H1 (cell line): ENCODE data around the gene NDUFAF3. TPM values are rescaled to one million over a fixed set of nuclear protein-coding genes. Genes with fewer than 3 reads are reported as not detected.

ENCODE experiments used
- CTCF ChIA-PET: fragments of 300-600 bp; sonication (Branson Sonifier 250); formaldehyde crosslinking; loops from one replicate; lab custom pipeline; 2021; ENCODE audit not compliant: partially characterized antibody; lab: Charles Lee
- POLR2A ChIA-PET: fragments of 300-600 bp; sonication (Branson Sonifier 250); formaldehyde crosslinking; loops from one replicate; lab custom pipeline; 2021; ENCODE audit warnings: inconsistent platforms; ENCODE audit not compliant: partially characterized antibody; lab: Charles Lee
- DNase-seq, 2 experiments: peaks; one replicate each; pipeline versions ENCODE4 v3.0.0 to v3.0.0-alpha.2; 2010 to 2022; ENCODE audit warnings: low spot score in 2 of 2, low read depth in 1 of 2, mixed read lengths in 1 of 2
- FAIRE-seq: peaks from 2 replicates; lab custom pipeline; 2011; peaks lifted over from hg19 to GRCh38; lab: Jason Lieb, UNC
- H2AFZ ChIP-seq: 2 replicates; pipeline ENCODE4 v1.8.1; 2012; ENCODE audit warnings: low read length, inconsistent platforms
- H2AK5ac ChIP-seq: 2 replicates; pipeline ENCODE4 v1.6.1; 2013; ENCODE audit warnings: low read depth, low read length
- H2BK120ac ChIP-seq: replicated peaks from 2 replicates; pipeline ENCODE3; 2013; ENCODE audit warnings: low read depth, low read length, inconsistent platforms
- H2BK12ac ChIP-seq: 2 replicates; pipeline ENCODE4 v1.6.1; 2013; ENCODE audit warnings: low read depth, low read length
- H2BK15ac ChIP-seq: 2 replicates; pipeline ENCODE4 v1.6.1; 2013; ENCODE audit warnings: low read length
- H2BK20ac ChIP-seq: 2 replicates; pipeline ENCODE4 v1.6.1; 2013; ENCODE audit warnings: low read length
- H2BK5ac ChIP-seq: 2 replicates; pipeline ENCODE4 v1.6.1; 2013; ENCODE audit warnings: low read depth, low read length
- H3K14ac ChIP-seq: 2 replicates; pipeline ENCODE4 v1.6.1; 2013; ENCODE audit warnings: inconsistent platforms; ENCODE audit not compliant: insufficient read length
- H3K18ac ChIP-seq: 2 replicates; pipeline ENCODE4 v1.6.1; 2013; ENCODE audit warnings: low read length; ENCODE audit errors: extremely low read depth
- H3K23ac ChIP-seq: 2 replicates; pipeline ENCODE4 v1.6.1; 2013; ENCODE audit warnings: inconsistent platforms; ENCODE audit not compliant: insufficient read length
- H3K23me2 ChIP-seq: 2 replicates; pipeline ENCODE4 v1.6.1; 2013; ENCODE audit warnings: low read depth, low read length
- H3K27ac ChIP-seq: 2 replicates; pipeline ENCODE4 v1.6.1; 2011; ENCODE audit warnings: low read depth, low read length, inconsistent platforms
- H3K27me3 ChIP-seq, 4 experiments: replicated peaks in 1 of 4; 1 replicate in 1 of 4; 2 replicates in 3 of 4; pipeline versions ENCODE4 v1.6.1 to v1.8.1; 2011 to 2013; ENCODE audit warnings: low read length in 3 of 4, mild to moderate bottlenecking in 3 of 4, inconsistent platforms in 2 of 4, mixed read lengths in 2 of 4, moderate library complexity in 1 of 4; ENCODE audit not compliant: control insufficient read depth in 3 of 4, insufficient read depth in 3 of 4; ENCODE audit errors: extremely low read depth in 1 of 4
- H3K36me3 ChIP-seq, 4 experiments: 2 replicates each; pipeline versions ENCODE4 v1.6.1 to v1.8.1; 2011 to 2013; ENCODE audit warnings: mild to moderate bottlenecking in 4 of 4, low read length in 3 of 4, moderate library complexity in 2 of 4, control low read depth in 1 of 4, inconsistent platforms in 1 of 4; ENCODE audit not compliant: insufficient read depth in 4 of 4, control insufficient read depth in 2 of 4
- H3K4ac ChIP-seq: replicated peaks from 2 replicates; pipeline ENCODE3; 2013; ENCODE audit warnings: low read length, low read depth, mixed read lengths, inconsistent platforms; ENCODE audit not compliant: insufficient read length
- H3K4me1 ChIP-seq, 4 experiments: replicated peaks in 1 of 4; 1 replicate in 1 of 4; 2 replicates in 3 of 4; pipeline versions ENCODE4 v1.6.1 to v1.8.1; 2011 to 2013; ENCODE audit warnings: low read length in 3 of 4, inconsistent platforms in 2 of 4, mixed read lengths in 1 of 4; ENCODE audit not compliant: insufficient read depth in 4 of 4, control insufficient read depth in 3 of 4
- H3K4me2 ChIP-seq, 2 experiments: 2 replicates each; pipeline versions ENCODE4 v1.6.1 to v1.8.1; 2011 to 2013; ENCODE audit warnings: low read depth in 2 of 2, low read length in 2 of 2, control low read depth in 1 of 2, inconsistent platforms in 1 of 2, mild to moderate bottlenecking in 1 of 2; ENCODE audit not compliant: insufficient read depth in 1 of 2
- H3K4me3 ChIP-seq, 4 experiments: fragments of 200-600, 300-600 bp in 1 of 4; sonication (generic), shearing (Covaris generic), sonication (Bioruptor Twin) in 1 of 4; 2 replicates each; pipeline versions ENCODE4 v1.5.1 to v1.8.1; 2011 to 2016; ENCODE audit warnings: low read length in 4 of 4, low read depth in 3 of 4, control low read depth in 2 of 4, inconsistent platforms in 2 of 4, mild to moderate bottlenecking in 2 of 4, mixed read lengths in 1 of 4, moderate library complexity in 1 of 4; ENCODE audit not compliant: insufficient read depth in 2 of 4; ENCODE audit errors: extremely low read depth in 1 of 4
- H3K56ac ChIP-seq: replicated peaks from 2 replicates; pipeline ENCODE3; 2013; ENCODE audit warnings: low read depth, mild to moderate bottlenecking, mixed read lengths, low read length, inconsistent platforms; ENCODE audit not compliant: insufficient read length
- H3K79me1 ChIP-seq: 2 replicates; pipeline ENCODE4 v1.6.1; 2013; ENCODE audit warnings: low read depth, low read length, control low read depth
- H3K79me2 ChIP-seq, 2 experiments: 2 replicates each; pipeline versions ENCODE4 v1.6.1 to v1.8.1; 2012 to 2013; ENCODE audit warnings: low read length in 2 of 2, mild to moderate bottlenecking in 2 of 2, inconsistent platforms in 1 of 2; ENCODE audit not compliant: insufficient read depth in 2 of 2, control insufficient read depth in 1 of 2
- H3K9ac ChIP-seq, 4 experiments: replicated peaks in 1 of 4; 1 replicate in 1 of 4; 2 replicates in 3 of 4; pipeline versions ENCODE4 v1.6.1 to v1.8.1; 2011 to 2013; ENCODE audit warnings: low read depth in 3 of 4, low read length in 3 of 4, control low read depth in 2 of 4, mild to moderate bottlenecking in 2 of 4, moderate library complexity in 2 of 4, inconsistent platforms in 1 of 4; ENCODE audit errors: extremely low read depth in 1 of 4
- H3K9me3 ChIP-seq, 2 experiments: 2 replicates each; pipeline versions ENCODE4 v1.6.1 to v1.8.1; 2012 to 2013; ENCODE audit warnings: mild to moderate bottlenecking in 2 of 2, moderate library complexity in 2 of 2, control low read depth in 1 of 2, inconsistent platforms in 1 of 2, low read depth in 1 of 2, low read length in 1 of 2, mixed read lengths in 1 of 2; ENCODE audit not compliant: insufficient read depth in 2 of 2
- H4K20me1 ChIP-seq, 2 experiments: replicated peaks in 1 of 2; 2 replicates each; pipeline versions ENCODE3 to v1.8.1; 2011 to 2013; ENCODE audit warnings: inconsistent platforms in 2 of 2, low read length in 2 of 2, mild to moderate bottlenecking in 1 of 2; ENCODE audit not compliant: insufficient read depth in 2 of 2, control insufficient read depth in 1 of 2
- H4K5ac ChIP-seq: 2 replicates; pipeline ENCODE4 v1.6.1; 2013; ENCODE audit warnings: low read length, low read depth, mixed read lengths, inconsistent platforms; ENCODE audit not compliant: insufficient read length
- H4K8ac ChIP-seq: 2 replicates; pipeline ENCODE4 v1.8.0; 2013; ENCODE audit warnings: mild to moderate bottlenecking, moderate library complexity, low read length, inconsistent platforms; ENCODE audit not compliant: insufficient read depth; ENCODE audit errors: extremely low read depth
- H4K91ac ChIP-seq: replicated peaks from 2 replicates; pipeline ENCODE3; 2013; ENCODE audit warnings: low read length, mixed read lengths, inconsistent platforms; ENCODE audit not compliant: insufficient read length
- CHD2 ChIP-seq: IDR thresholded peaks from 2 replicates; pipeline ENCODE4 v1.6.1; 2012; ENCODE audit warnings: low read length, improper control_type of control experiment
- EGR1 ChIP-seq: IDR thresholded peaks from 2 replicates; pipeline ENCODE4 v1.6.1; 2011; ENCODE audit warnings: low read depth, low read length, borderline replicate concordance
- GABPA ChIP-seq: IDR thresholded peaks from 2 replicates; pipeline ENCODE4 v1.6.1; 2011; ENCODE audit warnings: mild to moderate bottlenecking, low read length, moderate library complexity, borderline replicate concordance; ENCODE audit not compliant: insufficient read depth
- NANOG ChIP-seq: IDR thresholded peaks from 2 replicates; pipeline ENCODE4 v1.6.1; 2011; ENCODE audit warnings: low read length, low read depth, mild to moderate bottlenecking, inconsistent platforms; ENCODE audit not compliant: insufficient read depth, poor library complexity, severe bottlenecking
- NRF1 ChIP-seq: IDR thresholded peaks from 2 replicates; pipeline ENCODE4 v1.6.1; 2011; ENCODE audit warnings: mild to moderate bottlenecking, low read depth, low read length, improper control_type of control experiment
- RAD21 ChIP-seq, 2 experiments: IDR thresholded peaks in 1 of 2; conservative IDR thresholded peaks in 1 of 2; 2 replicates each; pipeline ENCODE4 v1.6.1; 2011; ENCODE audit warnings: low read depth in 2 of 2, low read length in 2 of 2, improper control_type of control experiment in 1 of 2, inconsistent platforms in 1 of 2, mild to moderate bottlenecking in 1 of 2, moderate library complexity in 1 of 2
- RBBP5 ChIP-seq: IDR thresholded peaks from 2 replicates; pipeline ENCODE4 v1.7.1; 2012; ENCODE audit warnings: low read depth, mild to moderate bottlenecking, inconsistent platforms, low read length, moderate library complexity, borderline replicate concordance
- RNF2 ChIP-seq: fragments of 200-900, 300-1000 bp; sonication (generic); IDR thresholded peaks from 2 replicates; pipeline ENCODE4 v1.7.1; 2016; ENCODE audit warnings: borderline replicate concordance, low read depth, mild to moderate bottlenecking, antibody characterized with exemption, low read length; ENCODE audit not compliant: poor library complexity, severe bottlenecking; ENCODE audit errors: missing control alignments
- SIN3A ChIP-seq, 2 experiments: IDR thresholded peaks in 1 of 2; conservative IDR thresholded peaks in 1 of 2; 2 replicates each; pipeline ENCODE4 v1.6.1; 2011 to 2012; ENCODE audit warnings: low read length in 2 of 2, improper control_type of control experiment in 1 of 2, low read depth in 1 of 2, mild to moderate bottlenecking in 1 of 2
- SIRT6 ChIP-seq: IDR thresholded peaks from one replicate; pipeline ENCODE4 v1.7.1; 2012; ENCODE audit warnings: low read length, inconsistent platforms
- SP4 ChIP-seq: IDR thresholded peaks from 2 replicates; pipeline ENCODE4 v1.6.1; 2012; ENCODE audit warnings: low read length, inconsistent platforms
- TBP ChIP-seq: IDR thresholded peaks from 2 replicates; pipeline ENCODE4 v1.6.1; 2011; ENCODE audit warnings: low read depth, low read length, improper control_type of control experiment
- ZNF274 ChIP-seq: IDR thresholded peaks from 2 replicates; pipeline ENCODE4 v1.7.0; 2012; ENCODE audit warnings: low read length, borderline replicate concordance; ENCODE audit errors: extremely low read depth
- WGBS, 2 experiments: shearing (Covaris generic) in 1 of 2; methylation state at CpG; one replicate each; pipeline versions ENCODE4 v1.1.6 to v1.1.7; 2013 to 2015; ENCODE audit warnings: low lambda C conversion rate in 2 of 2, mixed read lengths in 2 of 2, inconsistent platforms in 1 of 2, low coverage in 1 of 2, missing lambda C conversion rate in 1 of 2; ENCODE audit not compliant: insufficient replicate concordance in 2 of 2, insufficient coverage in 1 of 2, insufficient read length in 1 of 2; ENCODE audit errors: extremely low coverage in 1 of 2, missing lambda C conversion rate in 1 of 2; 5-methylcytosine and 5-hydroxymethylcytosine counted together
- polyA plus RNA-seq, 7 experiments: library from polyadenylated mRNA; depleted of rRNA in 3 of 7; stranded (reverse) in 5 of 7; unstranded in 2 of 7; fragments of >200 nt in 5 of 7; fragments of 200-250 nt in 2 of 7; gene quantifications; 1 replicate in 5 of 7; 2 replicates in 1 of 7; 4 replicates in 1 of 7; pipeline versions ENCODE4 v1.2.1 to v1.2.3, GENCODE V29; 2011 to 2013; ENCODE audit warnings: missing spikeins in 2 of 7, mixed read lengths in 2 of 7
- total RNA-seq: library from RNA; stranded (reverse); fragmentation: NEBNext Ultra II Directional; extraction: Animal tissue kit (Norgen Biotek cat#: 25700); gene quantifications from 2 replicates; pipeline ENCODE4 v1.2.1, GENCODE V29; 2021

Gene NDUFAF3
- total and polyA plus RNA-seq, 2 of the 8 experiments (the other 6 are each of a cell fraction or from before 2014, with no cell fraction given) = 27.8 to 45.5 TPM

GRCh38 chr3:49009396-49009795 is 12.5 kb upstream of the NDUFAF3 start:
- H3K4ac ChIP-seq = no peak overlapping the region
- no peaks in the 10 kb centered on the region for H3K9me3 ChIP-seq
- TF ChIP-seq ZNF274 (no peak), CHD2 (no peak), RNF2 (no peak), NANOG (no peak), SIN3A (conservative IDR thresholded peaks at IDR 0.05 in 1 of 2, IDR thresholded peaks at IDR 0.05 in 1 of 2; ENCODE audit: low read depth in 1 of 2, low read length in 2 of 2) (no peak), SP4 (no peak), GABPA (no peak), NRF1 (no peak), RBBP5 (no peak), RAD21 (IDR thresholded peaks at IDR 0.05 in 1 of 2, conservative IDR thresholded peaks at IDR 0.05 in 1 of 2; ENCODE audit: low read depth in 2 of 2, low read length in 2 of 2) (no peak), EGR1 (no peak), SIRT6 (no peak), TBP (no peak)

More at GRCh38 chr3:49009396-49009795, 12.5 kb upstream of the NDUFAF3 start:
- no peak overlapping the region for H3K27ac ChIP-seq
- no peak overlapping the region for H3K4me3 ChIP-seq
- DNase-seq (no peak), FAIRE-seq (no peak)
- peaks cover 0 to 14% (median 6%) of the 10 kb centered on the region in 4 experiments; a peak in 5 of 7 replicates for H3K4me1 ChIP-seq
- no peak overlapping the region for H3K14ac ChIP-seq
- no peak overlapping the region for H3K9ac ChIP-seq
- H4K8ac ChIP-seq = no peak overlapping the region
- ChIA-PET POLR2A (interaction anchor here (1.0 to 38.8 kb wide), 8 partner anchors 4 to 347 kb away, joined by 3 to 1518 read pairs (median 5); partner anchors contain the start of genes CELSR3, DALRD3, IMPDH2 and NDUFAF3), CTCF (interaction anchor here (0.6 to 24.3 kb wide), 3 partner anchors 15 to 110 kb away, joined by 3 to 467 read pairs (median 51); partner anchors contain the start of genes NDUFAF3 and P4HTM)
- H4K20me1 ChIP-seq = peaks cover 29 to 39% of the 10 kb centered on the region in 2 experiments
- no peak overlapping the region for H3K18ac ChIP-seq
- H2BK20ac ChIP-seq = no peak overlapping the region
- no peak overlapping the region for H2AFZ ChIP-seq
- H3K23ac ChIP-seq = no peak overlapping the region
- H4K91ac ChIP-seq = no peak overlapping the region
- no peak overlapping the region for H2BK5ac ChIP-seq
- H2BK15ac ChIP-seq = no peak overlapping the region
- H3K27me3 ChIP-seq = no peaks in the 10 kb centered on the region
- peaks cover 11 to 56% of the 10 kb centered on the region in 2 experiments for H3K79me2 ChIP-seq
- peaks cover 19% of the 10 kb centered on the region for H3K79me1 ChIP-seq
- peaks cover 14% of the 10 kb centered on the region for H3K23me2 ChIP-seq
- H2BK12ac ChIP-seq = no peak overlapping the region
- WGBS, 2 experiments = 95% methylated on average over 3 of the region's 3 CpGs; no CpG with 5 or more reads in 1 of the 2 experiments
- no peak overlapping the region for H3K56ac ChIP-seq
- H2BK120ac ChIP-seq = no peak overlapping the region
- H4K5ac ChIP-seq = no peak overlapping the region
- no peak overlapping the region for H3K4me2 ChIP-seq
- peaks cover 5 to 32% (median 15%) of the 10 kb centered on the region in 4 experiments for H3K36me3 ChIP-seq
- no peak overlapping the region for H2AK5ac ChIP-seq
